GM13976 (cell line): ENCODE results near the gene GHITM.

Experiments used
- DNase-seq: peaks from one replicate; pipeline ENCODE4 v3.0.0; 2012; ENCODE audit warnings: low spot score
- in situ Hi-C: fragments of 300-500 bp; cut with MboI; formaldehyde crosslinking; loops from one replicate; pipeline ENCODE4 v1.12.0; 2022; ENCODE audit warnings: low sequenced_read_pairs, mixed read lengths, inconsistent platforms; ENCODE audit not compliant: unreplicated experiment
- TF ChIP-seq, protein P1 (sequence below): IDR thresholded peaks from 2 replicates; pipeline ENCODE4 v1.5.1; 2012; ENCODE audit warnings: borderline replicate concordance, mild to moderate bottlenecking; ENCODE audit not compliant: insufficient read depth; ENCODE audit errors: extremely low read depth, missing control alignments, control extremely low read depth

Gene GHITM

DNA sequence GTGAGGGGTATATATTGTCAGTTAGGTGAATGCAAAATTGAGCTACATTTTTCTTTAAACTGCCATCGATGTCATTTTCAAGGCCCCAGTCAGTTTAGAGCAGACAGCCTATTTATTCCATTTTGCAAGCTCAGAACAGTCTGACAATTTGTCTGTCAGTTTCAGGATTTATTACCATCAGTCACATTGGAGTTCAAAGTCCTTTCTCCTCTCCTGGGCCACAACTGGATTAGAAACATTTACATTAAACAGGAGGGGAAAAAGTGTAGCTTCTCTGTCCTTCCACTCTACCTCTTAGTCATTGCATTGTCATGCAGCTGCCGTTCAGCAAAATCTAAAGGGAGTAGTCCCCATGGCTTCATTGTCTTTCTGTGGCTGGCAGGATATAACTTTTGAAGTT lies 3.5 kb upstream of the GHITM start:
- TF ChIP-seq, protein P1, sequence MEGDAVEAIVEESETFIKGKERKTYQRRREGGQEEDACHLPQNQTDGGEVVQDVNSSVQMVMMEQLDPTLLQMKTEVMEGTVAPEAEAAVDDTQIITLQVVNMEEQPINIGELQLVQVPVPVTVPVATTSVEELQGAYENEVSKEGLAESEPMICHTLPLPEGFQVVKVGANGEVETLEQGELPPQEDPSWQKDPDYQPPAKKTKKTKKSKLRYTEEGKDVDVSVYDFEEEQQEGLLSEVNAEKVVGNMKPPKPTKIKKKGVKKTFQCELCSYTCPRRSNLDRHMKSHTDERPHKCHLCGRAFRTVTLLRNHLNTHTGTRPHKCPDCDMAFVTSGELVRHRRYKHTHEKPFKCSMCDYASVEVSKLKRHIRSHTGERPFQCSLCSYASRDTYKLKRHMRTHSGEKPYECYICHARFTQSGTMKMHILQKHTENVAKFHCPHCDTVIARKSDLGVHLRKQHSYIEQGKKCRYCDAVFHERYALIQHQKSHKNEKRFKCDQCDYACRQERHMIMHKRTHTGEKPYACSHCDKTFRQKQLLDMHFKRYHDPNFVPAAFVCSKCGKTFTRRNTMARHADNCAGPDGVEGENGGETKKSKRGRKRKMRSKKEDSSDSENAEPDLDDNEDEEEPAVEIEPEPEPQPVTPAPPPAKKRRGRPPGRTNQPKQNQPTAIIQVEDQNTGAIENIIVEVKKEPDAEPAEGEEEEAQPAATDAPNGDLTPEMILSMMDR: no peak
- no peak for DNase-seq
- in situ Hi-C loops: no loop called here

DNA sequence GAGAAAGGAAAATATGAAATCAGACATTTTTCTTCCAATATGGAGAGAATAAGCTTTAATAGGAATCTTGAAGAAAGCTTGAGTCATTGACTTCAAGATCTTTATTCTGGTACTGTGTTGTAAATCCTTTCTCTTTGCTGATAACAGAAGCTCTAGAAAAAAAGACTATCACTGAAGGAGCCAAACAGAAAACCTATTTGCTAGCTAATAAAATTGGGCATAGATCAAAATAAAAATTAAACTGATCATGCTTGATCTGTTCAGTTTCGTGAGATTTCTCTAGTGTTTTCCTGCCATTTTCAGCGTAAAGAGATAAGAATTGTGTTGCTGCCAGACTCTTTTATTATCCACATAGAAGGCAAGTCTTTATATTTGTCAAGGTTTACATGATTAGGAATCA lies 1.5 kb upstream of the GHITM start:
- in situ Hi-C loops: no loop called here
- TF ChIP-seq, protein P1: no peak
- no peak for DNase-seq

DNA sequence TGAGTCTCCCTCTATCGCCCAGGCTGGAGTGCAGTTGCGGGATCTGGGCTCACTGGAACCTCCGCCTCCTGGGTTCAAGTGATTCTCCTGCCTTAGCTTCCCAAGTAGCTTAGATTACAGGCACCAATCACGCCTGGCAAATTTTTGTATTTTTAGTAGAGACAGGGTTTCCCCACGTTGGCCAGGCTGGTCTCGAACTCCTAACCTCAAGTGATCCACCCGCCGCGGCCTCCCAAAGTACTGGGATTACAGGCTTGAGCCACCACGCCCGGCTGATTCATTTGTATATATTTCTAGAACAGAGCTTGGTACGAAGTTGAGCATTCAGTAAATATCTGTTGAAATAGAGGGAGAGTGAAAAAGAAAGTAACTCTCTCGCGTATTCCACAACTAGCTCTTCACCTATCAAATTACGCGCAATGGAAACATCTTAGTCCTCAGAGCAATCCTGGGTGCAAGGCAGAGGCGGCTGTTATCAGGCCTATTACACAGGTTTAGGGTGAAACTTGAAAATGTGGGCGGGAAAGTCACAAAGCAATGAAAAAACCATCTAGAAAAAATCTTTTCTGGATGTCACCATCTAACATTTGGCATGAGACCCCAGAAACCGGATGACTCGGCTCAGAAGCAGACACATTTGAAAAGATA lies 707 bp upstream of the GHITM start:
- in situ Hi-C loops: no loop called here
- TF ChIP-seq, protein P1: no peak
- DNase-seq: peak; percentile 19

DNA sequence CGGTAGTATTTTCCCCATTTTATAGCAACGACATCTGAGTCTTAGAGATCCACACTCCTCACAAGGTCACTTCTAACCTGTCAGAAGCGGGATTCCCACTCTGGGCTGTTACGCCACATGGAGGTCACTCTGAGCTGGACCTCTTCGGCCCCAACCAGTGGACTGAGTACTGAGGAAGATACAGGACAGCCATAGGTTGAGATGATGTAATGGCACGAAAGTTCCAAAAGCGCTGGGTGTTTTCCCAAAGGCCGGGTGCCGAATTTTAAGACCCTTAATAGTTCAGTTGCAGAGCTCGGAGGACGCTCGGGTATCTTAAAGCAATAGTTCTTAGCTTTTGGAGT lies 699 bp downstream of the GHITM start:
- in situ Hi-C loops: loop anchor here (10.0 kb wide), 1 partner anchor 65 kb away; no protein-coding TSS in a partner anchor
- DNase-seq: no peak
- TF ChIP-seq, protein P1: no peak

DNA sequence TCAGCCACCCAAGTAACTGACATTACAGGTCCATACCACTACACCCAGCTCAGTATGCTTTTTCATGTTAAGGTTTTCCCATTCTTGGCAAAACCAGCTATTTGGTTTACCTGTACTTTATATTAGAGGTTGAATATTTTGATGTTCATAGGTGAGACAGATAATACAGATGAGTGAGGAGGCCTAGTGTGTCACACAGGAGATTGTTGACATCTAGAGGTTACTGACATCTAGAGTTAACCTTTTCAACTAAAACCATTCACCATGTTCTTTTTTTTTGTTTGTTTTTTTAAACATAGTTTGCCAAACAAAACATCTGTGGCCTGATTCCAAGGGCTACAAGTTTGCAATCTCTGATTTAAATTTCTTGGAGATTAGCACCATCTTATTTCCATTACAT lies 8.0 kb downstream of the GHITM start:
- in situ Hi-C loops: loop anchor here (10.0 kb wide), 1 partner anchor 57 kb away; no protein-coding TSS in a partner anchor
- TF ChIP-seq, protein P1: no peak
- DNase-seq: no peak

DNA sequence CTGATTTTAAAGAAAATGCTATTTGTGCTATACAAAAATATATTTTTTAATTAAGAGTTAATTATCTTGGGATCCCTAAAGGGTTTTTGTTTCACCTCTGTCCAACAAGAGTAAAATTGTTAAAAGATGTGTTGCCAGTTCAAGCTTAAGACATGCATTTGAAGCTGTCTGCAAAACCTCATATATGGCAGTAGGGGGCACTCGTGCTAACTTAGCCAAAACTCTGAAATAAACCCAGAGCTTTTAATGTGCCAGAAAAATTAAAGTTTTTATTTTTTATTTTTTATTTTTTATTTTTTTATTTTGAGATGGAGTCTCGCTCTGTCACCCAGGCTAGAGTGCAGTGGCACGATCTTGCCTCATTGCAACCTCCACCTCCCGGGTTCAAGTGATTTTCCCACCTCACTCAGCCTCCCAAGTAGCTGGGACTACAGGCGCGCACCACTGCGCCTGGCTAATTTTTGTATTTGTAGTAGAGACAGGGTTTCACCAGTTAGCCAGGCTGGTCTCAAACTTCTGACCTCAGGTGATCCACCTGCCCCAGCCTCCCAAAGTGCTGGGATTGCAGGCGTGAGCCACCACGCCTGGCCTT lies 8.8 kb downstream of the GHITM start:
- in situ Hi-C loops: loop anchor here (10.0 kb wide), 1 partner anchor 57 kb away; no protein-coding TSS in a partner anchor
- DNase-seq: peak; percentile 46
- TF ChIP-seq, protein P1: peak; percentile 68
